GM12878 (cell line): ENCODE measurements around the gene ABCG1. TPM values are rescaled to one million over a fixed set of nuclear protein-coding genes. Genes with fewer than 3 reads are reported as not detected.

Experiments
- ATAC-seq: fragments of 200-7000 bp; cut with Tn5 transposase; 3 replicates; pipeline ENCODE4 v1.9.1; 2020; ENCODE audit warnings: mild to moderate bottlenecking, moderate library complexity
- BruUV-seq: library from RNA; stranded (reverse); fragments of 400-500 nt; replicated peaks from 2 replicates; lab custom pipeline; 2021; lab: Mats Ljungman, UMichigan
- CTCF ChIA-PET: fragments of 300-600 bp; sonication (Branson Sonifier 250); formaldehyde crosslinking; extraction: SDS; loops from one replicate; lab custom pipeline; 2021; ENCODE audit warnings: inconsistent platforms; lab: Yijun Ruan, JAX
- POLR2A ChIA-PET: fragments of 350-600 bp; formaldehyde crosslinking; extraction: SDS; loops from one replicate; lab custom pipeline; 2021; ENCODE audit warnings: inconsistent platforms; lab: Charles Lee
- RAD21 ChIA-PET: fragments of 300-600 bp; sonication (Branson Sonifier 250); formaldehyde crosslinking; loops from one replicate; lab custom pipeline; 2023; ENCODE audit warnings: antibody characterized with exemption; ENCODE audit not compliant: unreplicated experiment; lab: Charles Lee
- SMC1A ChIA-PET: fragments of 300-600 bp; sonication (Branson Sonifier 250); formaldehyde crosslinking; loops from one replicate; lab custom pipeline; 2023; ENCODE audit not compliant: unreplicated experiment, uncharacterized antibody; lab: Charles Lee
- DNase-seq: peaks from one replicate; pipeline ENCODE4 v3.0.0-alpha.2; 2011; ENCODE audit warnings: low read depth, low spot score
- FAIRE-seq: peaks from 3 replicates; lab custom pipeline; 2011; peaks lifted over from hg19 to GRCh38; lab: Jason Lieb, UNC
- H2AFZ ChIP-seq: 2 replicates; pipeline ENCODE4 v1.6.0; 2011; ENCODE audit warnings: low read depth, low read length, control low read depth; ENCODE audit not compliant: control insufficient read depth
- H3K27ac ChIP-seq: 2 replicates; pipeline ENCODE4 v1.5.1; 2011; ENCODE audit warnings: control low read depth; ENCODE audit not compliant: control insufficient read depth, insufficient read depth
- H3K27me3 ChIP-seq, 2 experiments: replicated peaks in 1 of 2; 2 replicates each; pipeline versions ENCODE4 v1.6.0 to v1.6.1; 2011; ENCODE audit warnings: low read length in 1 of 2; ENCODE audit not compliant: control insufficient read depth in 2 of 2, insufficient read depth in 2 of 2
- H3K36me3 ChIP-seq, 2 experiments: 2 replicates each; pipeline ENCODE4 v1.5.1; 2011; ENCODE audit warnings: low read length in 1 of 2; ENCODE audit not compliant: control insufficient read depth in 2 of 2, insufficient read depth in 2 of 2
- H3K4me1 ChIP-seq: 2 replicates; pipeline ENCODE4 v1.6.1; 2011; ENCODE audit warnings: mild to moderate bottlenecking, low read length, moderate library complexity, mixed read lengths; ENCODE audit not compliant: control insufficient read depth, insufficient read depth
- H3K4me2 ChIP-seq: 2 replicates; pipeline ENCODE4 v1.6.0; 2011; ENCODE audit warnings: control low read depth; ENCODE audit not compliant: control insufficient read depth, insufficient read depth
- H3K4me3 ChIP-seq: fragments of 200-600 bp; sonication (generic); 2 replicates; pipeline ENCODE4 v1.5.1; 2016
- H3K79me2 ChIP-seq: 2 replicates; pipeline ENCODE4 v1.6.0; 2011; ENCODE audit warnings: low read length; ENCODE audit not compliant: control insufficient read depth, insufficient read depth
- H3K9ac ChIP-seq: 2 replicates; pipeline ENCODE4 v1.8.0; 2011; ENCODE audit warnings: low read length, control low read depth, mixed read lengths; ENCODE audit not compliant: control insufficient read depth, insufficient read depth
- H3K9me3 ChIP-seq: replicated peaks from 3 replicates; pipeline ENCODE4 v1.5.1; 2011; ENCODE audit warnings: mild to moderate bottlenecking, low read length; ENCODE audit not compliant: control insufficient read depth, insufficient read depth
- H4K20me1 ChIP-seq: 2 replicates; pipeline ENCODE4 v1.6.0; 2011; ENCODE audit not compliant: control insufficient read depth, insufficient read depth
- FOXM1 ChIP-seq: IDR thresholded peaks from 2 replicates; pipeline ENCODE4 v1.6.1; 2012; ENCODE audit warnings: low read depth, mild to moderate bottlenecking, inconsistent platforms, low read length, moderate library complexity
- PAX5 ChIP-seq: IDR thresholded peaks from 2 replicates; pipeline ENCODE4 v1.6.1; 2011; ENCODE audit warnings: low read depth, low read length, borderline replicate concordance
- SP1 ChIP-seq: IDR thresholded peaks from one replicate; pipeline ENCODE4 v1.6.1; 2011; ENCODE audit warnings: low read depth, low read length
- SPI1 ChIP-seq: IDR thresholded peaks from 2 replicates; pipeline ENCODE4 v1.6.1; 2011; ENCODE audit warnings: low read depth, mild to moderate bottlenecking, low read length, moderate library complexity, borderline replicate concordance; ENCODE audit not compliant: insufficient read depth
- ZBED1 ChIP-seq: IDR thresholded peaks from 2 replicates; pipeline ENCODE4 v1.6.1; 2016; ENCODE audit warnings: borderline replicate concordance
- ZBTB33 ChIP-seq: fragments of 450-650 bp; IDR thresholded peaks from 2 replicates; pipeline ENCODE4 v1.6.1; 2017; ENCODE audit warnings: mild to moderate bottlenecking
- WGBS: methylation state at CpG from one replicate; pipeline ENCODE4 v1.1.6; 2016; ENCODE audit warnings: low lambda C conversion rate; ENCODE audit not compliant: insufficient replicate concordance, insufficient coverage; ENCODE audit errors: missing lambda C conversion rate; 5-methylcytosine and 5-hydroxymethylcytosine counted together
- in situ Hi-C: fragments of 300-500 bp; cut with MboI; formaldehyde crosslinking; loops from 9 replicates; pipeline ENCODE4 v1.14.3; 2018; ENCODE audit warnings: mixed read lengths
- intact Hi-C: fragments of 100-400 bp; cut with micrococcal nuclease; formaldehyde crosslinking; loops from one replicate; pipeline ENCODE4 v1.14.2; 2022; ENCODE audit not compliant: unreplicated experiment
- polyA plus RNA-seq, 11 experiments: library from polyadenylated mRNA; depleted of rRNA in 4 of 11; unstranded in 6 of 11; stranded (reverse) in 5 of 11; fragments of >200 nt; fragmentation: Nextera tagmentation in 4 of 11; fragmentation: Illumina TruSeq in 1 of 11; extraction: Ambion mirVana in 4 of 11; extraction: Trizol in 1 of 11; gene quantifications; 1 replicate in 1 of 11; 2 replicates in 10 of 11; pipeline versions ENCODE4 v1.2.1 to v1.2.3, GENCODE V29; 2011 to 2016; ENCODE audit warnings: inconsistent platforms in 2 of 11, missing spikeins in 2 of 11, low read depth in 1 of 11
- total RNA-seq, 4 experiments: library from RNA; depleted of rRNA in 3 of 4; stranded (reverse); fragments of >200 nt in 3 of 4; fragmentation: Illumina TruSeq in 1 of 4; extraction: Trizol in 1 of 4; gene quantifications; 2 replicates each; pipeline versions ENCODE4 v1.2.1 to v1.2.3, GENCODE V29; 2013 to 2021
- TF ChIP-seq, protein P1 (sequence below): fragments of 450-650 bp; IDR thresholded peaks from 2 replicates; pipeline ENCODE4 v1.6.1; 2017; ENCODE audit warnings: low read depth, mild to moderate bottlenecking, moderate library complexity
- TF ChIP-seq, protein P2 (sequence below): fragments of 450-650 bp; formaldehyde crosslinking; IDR thresholded peaks from 2 replicates; pipeline ENCODE4 v1.4.0; 2020; ENCODE audit warnings: mild to moderate bottlenecking, moderate library complexity

ABCG1 gene
- total and polyA plus RNA-seq, 10 of the 15 experiments (the other 5 are each of a cell fraction or from before 2014, with no cell fraction given) = 0.59 to 19.3 (median 5.7) TPM

DNA sequence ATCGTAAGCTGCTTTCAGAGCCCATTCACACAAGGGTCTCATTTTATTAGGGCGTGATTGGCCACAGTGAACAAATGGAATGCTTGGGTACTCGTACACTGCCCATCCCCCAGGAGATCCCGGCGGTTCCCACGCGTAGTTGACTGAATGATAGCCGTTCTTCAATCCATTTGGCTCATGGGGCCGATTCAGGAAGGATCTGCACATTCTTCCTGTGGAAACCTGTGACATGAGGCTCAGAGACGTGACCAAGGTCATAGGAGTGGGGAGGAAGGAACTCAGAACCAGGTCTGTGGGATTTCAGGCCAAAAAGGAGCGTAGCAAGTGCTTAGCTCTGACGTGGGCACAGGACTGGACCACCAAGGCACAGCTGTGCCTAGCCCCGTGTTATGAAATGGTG is 11.7 kb downstream of the ABCG1 start:
- no peak overlapping the region for H3K4me2 ChIP-seq
- H3K9ac ChIP-seq = no peak overlapping the region
- no peak overlapping the region for H3K4me3 ChIP-seq
- H3K79me2 ChIP-seq = no peaks in the 10 kb centered on the region
- POLR2A ChIA-PET = interaction anchor here (1.2 to 3.5 kb wide), 3 partner anchors 11 to 55 kb away, joined by 3 to 17 read pairs (median 4); partner anchors contain the start of gene ABCG1
- no peaks in the 10 kb centered on the region for H4K20me1 ChIP-seq
- no peak for ATAC-seq
- in situ Hi-C loops = no loop called here
- no peak for FAIRE-seq
- no peak overlapping the region for H3K27ac ChIP-seq
- intact Hi-C loops = loop anchor here (5.0 to 10.0 kb wide), 2 partner anchors 43 to 234 kb away; no protein-coding TSS in a partner anchor
- peaks cover 55% of the 10 kb centered on the region for H3K4me1 ChIP-seq
- RAD21 ChIA-PET = interaction anchor here (1.5 to 6.6 kb wide), 4 partner anchors 7 to 66 kb away, joined by 3 to 48 read pairs (median 5); no protein-coding TSS in a partner anchor
- H2AFZ ChIP-seq = no peak overlapping the region
- CTCF ChIA-PET = interaction anchor here (0.7 to 3.7 kb wide), 5 partner anchors 8 to 85 kb away, joined by 3 to 33 read pairs (median 3); no protein-coding TSS in a partner anchor
- H3K27me3 ChIP-seq = no peaks in the 10 kb centered on the region
- no peaks in the 10 kb centered on the region for H3K36me3 ChIP-seq
- no peak for DNase-seq
- TF ChIP-seq SPI1 = no peak
- TF ChIP-seq, protein P1, sequence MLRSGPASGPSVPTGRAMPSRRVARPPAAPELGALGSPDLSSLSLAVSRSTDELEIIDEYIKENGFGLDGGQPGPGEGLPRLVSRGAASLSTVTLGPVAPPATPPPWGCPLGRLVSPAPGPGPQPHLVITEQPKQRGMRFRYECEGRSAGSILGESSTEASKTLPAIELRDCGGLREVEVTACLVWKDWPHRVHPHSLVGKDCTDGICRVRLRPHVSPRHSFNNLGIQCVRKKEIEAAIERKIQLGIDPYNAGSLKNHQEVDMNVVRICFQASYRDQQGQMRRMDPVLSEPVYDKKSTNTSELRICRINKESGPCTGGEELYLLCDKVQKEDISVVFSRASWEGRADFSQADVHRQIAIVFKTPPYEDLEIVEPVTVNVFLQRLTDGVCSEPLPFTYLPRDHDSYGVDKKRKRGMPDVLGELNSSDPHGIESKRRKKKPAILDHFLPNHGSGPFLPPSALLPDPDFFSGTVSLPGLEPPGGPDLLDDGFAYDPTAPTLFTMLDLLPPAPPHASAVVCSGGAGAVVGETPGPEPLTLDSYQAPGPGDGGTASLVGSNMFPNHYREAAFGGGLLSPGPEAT = no peak
- no peak for TF ChIP-seq ZBTB33
- no peak for TF ChIP-seq FOXM1
- TF ChIP-seq SP1 = no peak
- TF ChIP-seq, protein P2, sequence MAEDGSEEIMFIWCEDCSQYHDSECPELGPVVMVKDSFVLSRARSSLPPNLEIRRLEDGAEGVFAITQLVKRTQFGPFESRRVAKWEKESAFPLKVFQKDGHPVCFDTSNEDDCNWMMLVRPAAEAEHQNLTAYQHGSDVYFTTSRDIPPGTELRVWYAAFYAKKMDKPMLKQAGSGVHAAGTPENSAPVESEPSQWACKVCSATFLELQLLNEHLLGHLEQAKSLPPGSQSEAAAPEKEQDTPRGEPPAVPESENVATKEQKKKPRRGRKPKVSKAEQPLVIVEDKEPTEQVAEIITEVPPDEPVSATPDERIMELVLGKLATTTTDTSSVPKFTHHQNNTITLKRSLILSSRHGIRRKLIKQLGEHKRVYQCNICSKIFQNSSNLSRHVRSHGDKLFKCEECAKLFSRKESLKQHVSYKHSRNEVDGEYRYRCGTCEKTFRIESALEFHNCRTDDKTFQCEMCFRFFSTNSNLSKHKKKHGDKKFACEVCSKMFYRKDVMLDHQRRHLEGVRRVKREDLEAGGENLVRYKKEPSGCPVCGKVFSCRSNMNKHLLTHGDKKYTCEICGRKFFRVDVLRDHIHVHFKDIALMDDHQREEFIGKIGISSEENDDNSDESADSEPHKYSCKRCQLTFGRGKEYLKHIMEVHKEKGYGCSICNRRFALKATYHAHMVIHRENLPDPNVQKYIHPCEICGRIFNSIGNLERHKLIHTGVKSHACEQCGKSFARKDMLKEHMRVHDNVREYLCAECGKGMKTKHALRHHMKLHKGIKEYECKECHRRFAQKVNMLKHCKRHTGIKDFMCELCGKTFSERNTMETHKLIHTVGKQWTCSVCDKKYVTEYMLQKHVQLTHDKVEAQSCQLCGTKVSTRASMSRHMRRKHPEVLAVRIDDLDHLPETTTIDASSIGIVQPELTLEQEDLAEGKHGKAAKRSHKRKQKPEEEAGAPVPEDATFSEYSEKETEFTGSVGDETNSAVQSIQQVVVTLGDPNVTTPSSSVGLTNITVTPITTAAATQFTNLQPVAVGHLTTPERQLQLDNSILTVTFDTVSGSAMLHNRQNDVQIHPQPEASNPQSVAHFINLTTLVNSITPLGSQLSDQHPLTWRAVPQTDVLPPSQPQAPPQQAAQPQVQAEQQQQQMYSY = no peak
- TF ChIP-seq PAX5 = no peak
- TF ChIP-seq ZBED1 = no peak
- TF ChIP-seq, all 136 proteins: peak for 0
- WGBS = 87% methylated on average over 13 of the region's 13 CpGs
- H3K9me3 ChIP-seq = no peaks in the 10 kb centered on the region
- SMC1A ChIA-PET = interaction anchor here (0.7 to 7.5 kb wide), 7 partner anchors 8 to 231 kb away, joined by 3 to 34 read pairs (median 4); partner anchors contain the start of gene ABCG1
- no TSS peak for BruUV-seq
